Heart left ventricle (tissue), 13 donors: ENCODE measurements around the gene DDX3Y.

Source experiments
- POLR2A ChIP-seq, 2 donors: fragments of 450-650 bp; IDR thresholded peaks; one replicate each; pipeline ENCODE4 v1.6.1; 2017; ENCODE audit warnings: antibody characterized with exemption in 2 of 2, mild to moderate bottlenecking in 2 of 2, moderate library complexity in 2 of 2
- TF ChIP-seq, protein P1 (sequence below), 12 donors: fragments of 200-600 bp; sonication (generic) in 4 of 12; IDR thresholded peaks; one replicate each; pipeline versions ENCODE4 v1.5.0 to v1.8.0; 2018 to 2022; ENCODE audit warnings: antibody characterized with exemption in 12 of 12, mild to moderate bottlenecking in 5 of 12
- donor health status: ischemic (EF 13 %, LVEDD 7.1; RV severe dilation, severe dysfunction).
- donor health status: DM: no; HTN: yes; CAD: no.
- donor health status: DM: no; HTN: no; CAD: no.
- donor health status: ischemic (EF 25% LVEDD 6.9; RV normal size, moderate dysfunction).
- donor health status: ischemic (EF 25% LVEDD 5.7; RV mildly dilated, moderate dysfunction).
- donor health status: ischemic (EF 35%, LVEDD 5.7; RV mildly dilated, moderate dysfunction).
- donor health status: nonischemic (EF 11% LVEDD 7.7; RV severe dilation, severe dysfunction).
- donor health status: DM: yes; HTN: yes; CAD: no.
- donor health status: PGD.
- donor health status: ischemic (EF 29% LVEDD 5.4; RV normal size, mild dysfunction).
- donor health status: nonischemic (EF 23%, LVEDD 6.1; RV moderate dilation, normal function).

DNA sequence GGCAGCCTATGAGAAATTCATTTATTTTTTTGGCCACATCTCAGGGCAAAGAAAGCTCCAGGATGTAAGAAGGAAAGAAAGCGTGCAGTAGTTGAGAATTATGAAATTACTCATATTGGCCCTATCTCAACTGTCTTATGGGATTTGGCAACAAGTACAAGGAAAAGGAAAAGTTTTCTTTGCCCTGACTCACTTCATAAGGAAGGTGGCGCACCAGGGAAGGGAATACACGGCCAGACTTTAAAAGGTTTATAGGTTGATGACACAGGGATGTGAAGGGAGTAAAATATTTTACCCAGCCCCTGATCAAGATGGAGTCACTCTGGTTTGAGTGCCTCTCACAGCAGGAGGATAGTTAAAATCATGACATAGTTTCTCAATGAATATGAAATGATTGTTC, 23.4 kb downstream of the DDX3Y start:
- TF ChIP-seq, protein P1, sequence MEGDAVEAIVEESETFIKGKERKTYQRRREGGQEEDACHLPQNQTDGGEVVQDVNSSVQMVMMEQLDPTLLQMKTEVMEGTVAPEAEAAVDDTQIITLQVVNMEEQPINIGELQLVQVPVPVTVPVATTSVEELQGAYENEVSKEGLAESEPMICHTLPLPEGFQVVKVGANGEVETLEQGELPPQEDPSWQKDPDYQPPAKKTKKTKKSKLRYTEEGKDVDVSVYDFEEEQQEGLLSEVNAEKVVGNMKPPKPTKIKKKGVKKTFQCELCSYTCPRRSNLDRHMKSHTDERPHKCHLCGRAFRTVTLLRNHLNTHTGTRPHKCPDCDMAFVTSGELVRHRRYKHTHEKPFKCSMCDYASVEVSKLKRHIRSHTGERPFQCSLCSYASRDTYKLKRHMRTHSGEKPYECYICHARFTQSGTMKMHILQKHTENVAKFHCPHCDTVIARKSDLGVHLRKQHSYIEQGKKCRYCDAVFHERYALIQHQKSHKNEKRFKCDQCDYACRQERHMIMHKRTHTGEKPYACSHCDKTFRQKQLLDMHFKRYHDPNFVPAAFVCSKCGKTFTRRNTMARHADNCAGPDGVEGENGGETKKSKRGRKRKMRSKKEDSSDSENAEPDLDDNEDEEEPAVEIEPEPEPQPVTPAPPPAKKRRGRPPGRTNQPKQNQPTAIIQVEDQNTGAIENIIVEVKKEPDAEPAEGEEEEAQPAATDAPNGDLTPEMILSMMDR (IDR thresholded peaks at IDR 0.05) = no peak
- no peak for TF ChIP-seq POLR2A (IDR thresholded peaks at IDR 0.05)
